Heart left ventricle (tissue), 16 donors: ENCODE results near the gene SUMF1. TPM values are rescaled to one million over a fixed set of nuclear protein-coding genes. Genes with fewer than 3 reads are reported as not detected.
A peak's percentile ranks its signal among the peaks of the same experiment; 100 is the strongest.

Experiments
- ATAC-seq, 4 donors: fragments of 200-7000 bp; cut with Tn5 transposase; one replicate each; pipeline ENCODE4 v1.9.1; 2020 to 2022; ENCODE audit warnings: moderate library complexity in 4 of 4, mild to moderate bottlenecking in 3 of 4, moderate number of reproducible peaks in 1 of 4
- DNase-seq, 5 donors: peaks; one replicate each; pipeline ENCODE4 v3.0.0-alpha.2; 2020
- H3K27ac ChIP-seq, 12 donors: fragments of 200-600 bp; sonication (generic) in 4 of 12; one replicate each; pipeline versions ENCODE4 v1.5.0 to v1.8.0; 2016 to 2022; ENCODE audit warnings: mild to moderate bottlenecking in 2 of 12
- H3K27me3 ChIP-seq, 9 donors: fragments of 200-600 bp; sonication (generic) in 2 of 9; one replicate each; pipeline versions ENCODE4 v1.5.1 to v1.8.0; 2016 to 2022; ENCODE audit warnings: mild to moderate bottlenecking in 3 of 9
- H3K36me3 ChIP-seq, 9 donors: fragments of 200-600 bp; sonication (generic) in 2 of 9; one replicate each; pipeline versions ENCODE4 v1.5.0 to v1.8.0; 2018 to 2022; ENCODE audit warnings: mild to moderate bottlenecking in 2 of 9
- H3K4me1 ChIP-seq, 12 donors: fragments of 200-600 bp; sonication (generic) in 4 of 12; one replicate each; pipeline versions ENCODE4 v1.5.0 to v1.8.0; 2016 to 2022; ENCODE audit warnings: mild to moderate bottlenecking in 3 of 12
- H3K4me3 ChIP-seq, 12 donors: fragments of 200-600 bp; sonication (generic) in 4 of 12; one replicate each; pipeline versions ENCODE4 v1.5.0 to v1.8.0; 2017 to 2022; ENCODE audit warnings: mild to moderate bottlenecking in 9 of 12, moderate library complexity in 4 of 12
- H3K9me3 ChIP-seq, 12 donors: fragments of 200-600 bp; sonication (generic) in 4 of 12; one replicate each; pipeline versions ENCODE4 v1.5.0 to v1.8.0; 2016 to 2022; ENCODE audit warnings: mild to moderate bottlenecking in 1 of 12
- POLR2A ChIP-seq, 2 donors: fragments of 450-650 bp; IDR thresholded peaks; one replicate each; pipeline ENCODE4 v1.6.1; 2017; ENCODE audit warnings: antibody characterized with exemption in 2 of 2, mild to moderate bottlenecking in 2 of 2, moderate library complexity in 2 of 2
- WGBS, 4 donors: extraction: QIAGEN DNeasy Blood & Tissue Kit in 2 of 4; methylation state at CpG; one replicate each; pipeline versions ENCODE4 v1.1.5 to v1.1.7; 2013 to 2018; 5-methylcytosine and 5-hydroxymethylcytosine counted together
- intact Hi-C, 10 donors: fragments of 100-400 bp; cut with DNase I; formaldehyde crosslinking; loops; one replicate each; pipeline versions ENCODE4 v1.11.1 to v1.14.2; 2022
- polyA plus RNA-seq, 2 donors: library from polyadenylated mRNA; stranded (reverse); fragments of 200-250 nt; gene quantifications; one replicate each; pipeline ENCODE4 v1.2.3, GENCODE V29; 2013
- total RNA-seq, 9 donors: library from RNA; depleted of rRNA in 2 of 9; stranded (reverse); fragments of >200 nt in 2 of 9; fragmentation: NEBNext Ultra II Directional in 3 of 9; extraction: Animal tissue kit (Norgen Biotek cat#: 25700) in 3 of 9; gene quantifications; one replicate each; pipeline versions ENCODE4 v1.1.0 to v1.2.4, GENCODE V29; 2016 to 2023
- TF ChIP-seq, protein P1 (sequence below), 12 donors: fragments of 200-600 bp; sonication (generic) in 4 of 12; IDR thresholded peaks; one replicate each; pipeline versions ENCODE4 v1.5.0 to v1.8.0; 2018 to 2022; ENCODE audit warnings: antibody characterized with exemption in 12 of 12, mild to moderate bottlenecking in 5 of 12
- donor health status: ischemic (EF 13 %, LVEDD 7.1; RV severe dilation, severe dysfunction).
- donor health status: healthy with polysubstance abuse.
- donor health status: DM: no; HTN: yes; CAD: no.
- donor health status: DM: no; HTN: no; CAD: no.
- donor health status: ischemic (EF 25% LVEDD 6.9; RV normal size, moderate dysfunction).
- donor health status: ischemic (EF 25% LVEDD 5.7; RV mildly dilated, moderate dysfunction).
- donor health status: healthy.
- donor health status: DM: yes; HTN: yes; CAD: no.
- donor health status: ischemic (EF 35%, LVEDD 5.7; RV mildly dilated, moderate dysfunction).
- donor health status: nonischemic (EF 11% LVEDD 7.7; RV severe dilation, severe dysfunction).
- donor health status: DM: yes; HTN: yes; CAD: no.
- donor health status: PGD.
- donor health status: ischemic (EF 29% LVEDD 5.4; RV normal size, mild dysfunction).
- donor health status: nonischemic (EF 23%, LVEDD 6.1; RV moderate dilation, normal function).

SUMF1 gene
- total and polyA plus RNA-seq, 11 donors, result 3.9 to 21.1 (median 11.2) TPM

DNA sequence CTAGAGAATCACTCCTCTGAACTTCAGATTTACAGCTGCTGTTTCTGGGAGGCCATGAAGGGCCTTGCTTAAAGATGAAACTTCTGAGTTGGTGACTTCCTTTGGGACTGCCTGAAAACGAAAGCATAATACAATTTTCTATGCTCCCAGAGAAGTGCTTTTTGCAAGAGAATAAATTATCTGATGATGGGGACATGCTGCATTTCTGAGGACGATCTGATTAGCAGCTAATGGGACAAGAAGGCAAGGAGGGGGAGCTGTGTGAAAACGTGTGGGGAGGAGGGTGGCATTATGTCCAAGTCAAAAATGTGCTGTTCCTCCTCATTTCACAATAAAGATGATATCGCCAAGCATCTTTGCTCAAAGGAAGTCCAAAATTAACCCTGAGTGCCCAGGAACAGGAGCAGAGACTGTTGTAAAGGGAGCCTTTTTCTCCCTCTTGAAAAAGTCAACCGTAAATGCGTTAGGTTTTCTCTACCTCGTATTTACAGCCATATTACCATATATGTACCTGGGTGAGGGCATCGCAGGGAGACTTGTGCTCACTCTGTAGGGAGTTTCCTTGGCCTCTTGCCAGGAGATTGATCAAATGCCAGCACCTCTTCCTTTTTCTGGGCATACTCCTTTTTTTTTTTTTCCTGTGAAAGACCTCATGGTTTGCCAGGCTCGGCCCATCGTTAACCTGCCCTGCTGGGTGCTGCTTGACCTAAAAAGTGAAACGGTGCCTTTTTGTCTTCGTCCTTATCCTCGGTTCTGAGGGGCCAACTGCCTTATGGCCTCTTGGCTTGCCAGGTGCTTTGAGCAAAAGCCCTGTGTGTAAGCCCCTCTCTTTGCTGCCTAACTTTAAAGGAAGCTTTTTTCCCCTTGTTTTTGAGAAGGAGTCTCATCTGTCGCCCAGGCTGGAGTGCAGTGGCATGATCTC, 37.5 kb upstream of the SUMF1 start:
- intact Hi-C loops, result no loop called here
- H3K36me3 ChIP-seq, result peaks cover 0 to 22% (median 18%) of the 10 kb centered on the region in 9 donors
- peaks cover 0 to 53% (median 25%) of the 10 kb centered on the region in 12 donors for H3K4me1 ChIP-seq
- H3K4me3 ChIP-seq, result peak overlapping the region in 9 of 12 donors; percentile 1 to 41 (median 29)
- 44 to 48% (median 47%) methylated on average over 13 to 14 of the region's 14 CpGs for WGBS, 4 donors
- no peak for TF ChIP-seq POLR2A (IDR thresholded peaks at IDR 0.05)
- TF ChIP-seq, protein P1, sequence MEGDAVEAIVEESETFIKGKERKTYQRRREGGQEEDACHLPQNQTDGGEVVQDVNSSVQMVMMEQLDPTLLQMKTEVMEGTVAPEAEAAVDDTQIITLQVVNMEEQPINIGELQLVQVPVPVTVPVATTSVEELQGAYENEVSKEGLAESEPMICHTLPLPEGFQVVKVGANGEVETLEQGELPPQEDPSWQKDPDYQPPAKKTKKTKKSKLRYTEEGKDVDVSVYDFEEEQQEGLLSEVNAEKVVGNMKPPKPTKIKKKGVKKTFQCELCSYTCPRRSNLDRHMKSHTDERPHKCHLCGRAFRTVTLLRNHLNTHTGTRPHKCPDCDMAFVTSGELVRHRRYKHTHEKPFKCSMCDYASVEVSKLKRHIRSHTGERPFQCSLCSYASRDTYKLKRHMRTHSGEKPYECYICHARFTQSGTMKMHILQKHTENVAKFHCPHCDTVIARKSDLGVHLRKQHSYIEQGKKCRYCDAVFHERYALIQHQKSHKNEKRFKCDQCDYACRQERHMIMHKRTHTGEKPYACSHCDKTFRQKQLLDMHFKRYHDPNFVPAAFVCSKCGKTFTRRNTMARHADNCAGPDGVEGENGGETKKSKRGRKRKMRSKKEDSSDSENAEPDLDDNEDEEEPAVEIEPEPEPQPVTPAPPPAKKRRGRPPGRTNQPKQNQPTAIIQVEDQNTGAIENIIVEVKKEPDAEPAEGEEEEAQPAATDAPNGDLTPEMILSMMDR (IDR thresholded peaks at IDR 0.05), result no peak
- DNase-seq, result no peak
- no peaks in the 10 kb centered on the region for H3K9me3 ChIP-seq
- no peaks in the 10 kb centered on the region for H3K27me3 ChIP-seq
- peak in 3 of 4 donors; percentile 34 to 44 (median 39) for ATAC-seq
- H3K27ac ChIP-seq, result peak overlapping the region; percentile 16 to 82 (median 57)

DNA sequence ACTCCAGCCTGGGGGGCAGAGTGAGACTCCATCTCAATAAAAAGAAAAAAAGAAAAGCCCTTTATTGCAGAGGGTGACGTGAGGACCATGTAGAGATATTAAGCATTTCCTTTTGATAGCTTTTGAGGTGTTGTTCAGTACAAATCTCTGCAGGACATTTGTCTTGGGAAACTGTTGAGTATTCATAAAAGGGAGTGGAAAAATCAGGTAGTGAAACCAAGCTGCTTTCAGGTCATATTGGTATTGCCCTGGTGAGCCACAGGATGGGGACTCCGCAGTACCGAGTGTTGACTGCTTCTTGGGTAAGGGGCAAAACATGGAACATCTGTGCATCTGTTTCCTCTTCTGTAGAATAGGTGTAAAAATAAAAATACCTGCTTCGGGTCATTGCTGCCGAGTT, 36.0 kb upstream of the SUMF1 start:
- peaks cover 0 to 52% (median 25%) of the 10 kb centered on the region in 12 donors for H3K4me1 ChIP-seq
- H3K27me3 ChIP-seq, result no peaks in the 10 kb centered on the region
- intact Hi-C loops, result no loop called here
- peaks cover 0 to 31% (median 28%) of the 10 kb centered on the region in 9 donors for H3K36me3 ChIP-seq
- 74 to 85% (median 81%) methylated on average over 5 of the region's 5 CpGs for WGBS, 4 donors
- H3K27ac ChIP-seq, result peak overlapping the region in 3 of 12 donors; percentile 47 to 82 (median 81)
- no peak overlapping the region for H3K4me3 ChIP-seq
- no peaks in the 10 kb centered on the region for H3K9me3 ChIP-seq
- ATAC-seq (no peak), DNase-seq (no peak)
- no peak for TF ChIP-seq POLR2A (IDR thresholded peaks at IDR 0.05)
- TF ChIP-seq, protein P1 (IDR thresholded peaks at IDR 0.05), result no peak

DNA sequence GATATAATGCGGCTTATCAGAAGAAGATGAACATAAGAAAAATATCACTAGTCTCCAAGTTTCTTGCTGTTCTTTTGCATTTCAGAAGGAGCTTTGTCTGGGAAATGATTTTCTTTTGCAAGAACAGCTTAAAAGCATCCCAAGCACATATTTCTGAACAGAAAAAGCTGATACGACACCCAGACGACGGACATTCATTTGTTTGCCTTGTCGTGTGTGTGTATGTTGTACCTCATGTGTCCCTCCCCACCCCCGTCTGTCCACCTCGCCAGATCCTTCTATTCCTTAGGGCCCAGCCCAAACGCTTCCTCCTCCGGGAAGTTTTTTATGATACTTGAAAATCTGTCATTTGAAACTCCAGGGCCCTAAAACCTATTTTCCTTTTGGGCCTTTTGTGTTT, 34.9 kb upstream of the SUMF1 start:
- WGBS, 4 donors, result 70 to 83% (median 81%) methylated on average over 9 of the region's 9 CpGs
- H3K27me3 ChIP-seq, result no peaks in the 10 kb centered on the region
- H3K4me3 ChIP-seq, result no peak overlapping the region
- no peak overlapping the region for H3K27ac ChIP-seq
- peaks cover 0 to 36% (median 29%) of the 10 kb centered on the region in 9 donors for H3K36me3 ChIP-seq
- intact Hi-C loops, result no loop called here
- peaks cover 0 to 52% (median 20%) of the 10 kb centered on the region in 12 donors for H3K4me1 ChIP-seq
- ATAC-seq (no peak), DNase-seq (no peak)
- TF ChIP-seq, protein P1 (IDR thresholded peaks at IDR 0.05), result no peak
- no peaks in the 10 kb centered on the region for H3K9me3 ChIP-seq

DNA sequence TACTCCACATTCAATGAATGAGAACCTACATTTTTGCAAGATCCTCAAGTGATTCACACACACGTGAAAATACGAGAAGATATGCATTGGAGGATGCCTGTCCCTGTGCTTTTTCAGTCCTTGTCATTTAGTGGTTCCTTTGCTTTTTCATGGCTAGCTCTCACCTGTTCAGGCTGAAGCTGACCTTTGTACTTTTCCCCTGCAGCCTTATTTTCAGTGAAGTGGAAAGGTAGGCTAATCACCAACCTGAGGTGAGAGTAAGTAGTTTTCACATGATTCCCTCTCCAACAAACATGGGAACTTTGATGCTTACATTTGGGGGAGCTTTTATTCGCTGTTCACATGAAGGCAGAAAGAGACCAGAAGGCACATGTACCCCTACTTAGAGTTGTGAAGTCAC, 34.4 kb upstream of the SUMF1 start:
- Histone ChIP-seq H3K4me1 (peaks cover 0 to 50% (median 24%) of the 10 kb centered on the region in 12 donors), H3K27ac (no peak overlapping the region), H3K27me3 (no peaks in the 10 kb centered on the region), H3K4me3 (no peak overlapping the region), H3K36me3 (peaks cover 0 to 36% (median 29%) of the 10 kb centered on the region in 9 donors), H3K9me3 (no peaks in the 10 kb centered on the region)
- WGBS, 4 donors, result 84 to 94% (median 89%) methylated on average over 3 of the region's 3 CpGs
- ATAC-seq, result no peak
- no peak for DNase-seq
- intact Hi-C loops, result no loop called here
- TF ChIP-seq, protein P1 (IDR thresholded peaks at IDR 0.05), result no peak
- TF ChIP-seq POLR2A (IDR thresholded peaks at IDR 0.05), result no peak
